ENCODE data around the gene KCNH4.
"Not testable (repeated sequence)": the region's sequence is repeated elsewhere in the genome, so short reads cannot be mapped to it uniquely, and the experiment has no call there.

Gene KCNH4

DNA sequence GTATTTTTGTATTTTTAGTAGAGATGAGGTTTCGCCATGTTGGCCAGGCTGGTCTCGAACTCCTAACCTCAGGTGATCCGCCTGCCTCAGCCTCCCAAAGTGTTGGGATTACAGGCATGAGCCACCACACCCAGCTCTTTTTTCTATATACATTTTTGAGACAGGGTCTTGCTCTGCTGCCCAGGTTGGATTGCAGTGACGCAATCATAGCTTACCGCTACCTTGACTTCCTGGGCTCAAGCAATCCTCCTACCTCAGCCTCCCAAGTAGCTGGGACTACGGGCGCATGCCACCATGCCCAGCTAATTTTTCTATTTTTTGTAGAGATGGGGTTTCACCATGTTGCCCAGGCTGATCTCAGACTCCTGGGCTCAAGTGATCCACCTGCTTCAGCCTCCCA lies 40.3 kb downstream of the KCNH4 start:
- not testable (repeated sequence) for ATAC-seq, H3K4me3 Mint-ChIP-seq, H3K27me3 Mint-ChIP-seq, H3K27ac Mint-ChIP-seq, H3K9me3 Mint-ChIP-seq
- H3K36me3 Mint-ChIP-seq: peaks cover 33% of the 10 kb centered on the region
- H3K4me1 Mint-ChIP-seq: peaks cover 57% of the 10 kb centered on the region

DNA sequence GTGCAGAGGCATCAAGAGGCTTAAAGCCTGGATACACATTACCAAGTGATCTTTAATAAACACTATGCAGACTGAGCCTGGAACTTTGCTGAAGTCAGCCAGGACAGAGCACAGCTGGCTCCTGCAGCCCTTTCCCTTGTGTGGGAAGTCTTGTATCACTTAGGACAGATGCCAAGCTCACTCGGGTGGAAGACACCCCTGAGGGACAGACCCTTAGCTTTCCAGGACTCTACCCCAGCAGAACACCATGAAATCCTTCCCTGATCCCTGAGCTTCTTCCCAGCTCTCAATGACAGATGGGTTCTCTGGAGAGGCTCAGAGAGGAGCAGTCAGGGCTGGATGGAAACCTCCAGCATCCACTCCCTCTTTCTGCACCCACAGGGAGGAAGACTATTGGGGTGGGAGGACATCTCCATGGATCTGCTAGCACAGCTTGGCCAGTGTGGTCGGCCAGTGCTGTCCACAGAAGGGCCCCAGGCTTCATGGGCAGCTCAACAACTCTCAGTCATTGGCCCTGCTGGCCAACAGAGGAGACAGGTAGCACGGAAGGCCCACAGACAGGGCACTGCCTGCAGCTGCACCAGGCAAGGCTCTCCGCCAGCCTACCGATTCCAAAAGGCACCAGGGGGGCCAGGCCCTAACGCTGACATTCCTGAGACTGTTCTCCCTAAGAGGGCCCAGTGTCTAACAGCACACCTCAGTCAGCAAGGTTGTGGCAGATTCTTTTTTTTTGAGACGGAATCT lies 42.0 kb downstream of the KCNH4 start:
- Mint-ChIP-seq H3K27ac (no peak overlapping the region), H3K27me3 (no peaks in the 10 kb centered on the region), H3K9me3 (no peaks in the 10 kb centered on the region), H3K4me1 (peaks cover 63% of the 10 kb centered on the region), H3K4me3 (no peak overlapping the region), H3K36me3 (peaks cover 35% of the 10 kb centered on the region)
- ATAC-seq: no peak

DNA sequence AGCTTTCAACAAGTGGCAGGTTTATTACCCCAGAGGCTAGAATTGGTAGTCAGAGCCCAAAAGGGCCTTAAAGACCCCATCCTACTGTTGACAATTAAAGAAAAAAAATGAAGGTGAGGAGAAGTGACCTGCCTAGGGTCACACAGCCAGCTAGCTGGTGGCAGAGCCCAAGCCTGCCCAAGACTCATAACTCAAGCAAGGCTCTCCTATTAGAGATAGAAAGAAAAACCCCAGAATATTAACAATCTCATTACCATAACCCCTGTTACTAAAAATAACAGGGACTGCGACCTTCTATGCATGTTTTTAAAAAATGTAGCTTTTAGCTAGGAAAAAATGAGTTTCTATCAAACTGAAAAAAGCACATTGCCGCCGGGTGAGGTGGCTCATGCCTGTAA lies 44.3 kb downstream of the KCNH4 start:
- H3K4me1 Mint-ChIP-seq: peaks cover 70% of the 10 kb centered on the region
- H3K9me3 Mint-ChIP-seq: no peaks in the 10 kb centered on the region
- peak overlapping the region; percentile 82 for H3K27ac Mint-ChIP-seq
- peaks cover 34% of the 10 kb centered on the region for H3K36me3 Mint-ChIP-seq
- ATAC-seq: no peak
- no peak overlapping the region for H3K4me3 Mint-ChIP-seq
- H3K27me3 Mint-ChIP-seq: no peaks in the 10 kb centered on the region

DNA sequence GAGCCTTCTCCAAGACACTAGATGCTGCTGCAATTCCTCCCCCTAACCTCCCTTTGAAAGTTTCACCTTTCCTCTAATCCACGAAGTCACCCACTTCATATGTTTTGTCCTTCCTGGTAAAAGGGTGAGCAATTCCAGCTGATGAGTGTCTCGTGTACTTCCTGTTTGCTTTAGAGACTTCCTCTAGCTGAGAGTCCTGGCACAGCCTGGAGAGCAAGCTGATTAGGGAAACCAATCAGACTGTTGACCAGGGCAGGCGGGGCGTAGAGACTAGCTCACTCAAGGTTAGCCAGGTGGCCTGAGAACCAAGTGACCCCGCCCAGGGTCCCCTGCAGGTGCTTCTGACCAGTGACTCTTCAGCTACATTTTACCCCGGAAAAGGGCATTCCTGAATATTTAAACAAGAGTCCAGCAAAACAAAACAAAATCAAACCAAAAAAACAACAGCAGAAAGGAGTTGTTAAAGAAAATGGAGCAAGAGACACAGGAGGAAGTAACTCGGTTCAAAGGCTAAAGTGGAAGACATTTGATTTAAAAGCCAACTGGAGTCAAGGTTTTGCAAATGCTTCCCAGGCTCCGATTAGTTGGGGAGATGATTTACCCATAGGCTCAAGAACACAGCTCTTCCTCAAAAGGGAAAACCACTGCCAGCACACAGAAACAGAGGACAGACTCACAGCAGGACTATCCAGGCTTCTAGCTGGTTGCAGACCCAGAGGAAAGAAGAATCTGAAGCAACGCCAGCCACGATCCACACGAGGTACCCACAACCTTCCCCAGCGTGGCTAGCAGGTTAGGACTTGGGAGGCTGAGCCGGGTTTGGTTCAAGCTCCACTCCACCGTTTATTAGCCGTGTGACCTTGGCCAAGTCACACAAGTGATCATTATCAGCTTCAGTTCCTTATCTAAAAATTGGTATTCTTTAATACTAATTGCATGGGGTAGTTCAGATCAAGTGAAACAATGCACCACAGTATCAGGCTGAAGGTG lies 45.0 kb downstream of the KCNH4 start:
- H3K27ac Mint-ChIP-seq: peak overlapping the region; percentile 82
- H3K36me3 Mint-ChIP-seq: peaks cover 39% of the 10 kb centered on the region
- no peak for ATAC-seq
- no peaks in the 10 kb centered on the region for H3K27me3 Mint-ChIP-seq
- peak overlapping the region; percentile 31 for H3K4me3 Mint-ChIP-seq
- H3K9me3 Mint-ChIP-seq: no peaks in the 10 kb centered on the region
- H3K4me1 Mint-ChIP-seq: peaks cover 70% of the 10 kb centered on the region

DNA sequence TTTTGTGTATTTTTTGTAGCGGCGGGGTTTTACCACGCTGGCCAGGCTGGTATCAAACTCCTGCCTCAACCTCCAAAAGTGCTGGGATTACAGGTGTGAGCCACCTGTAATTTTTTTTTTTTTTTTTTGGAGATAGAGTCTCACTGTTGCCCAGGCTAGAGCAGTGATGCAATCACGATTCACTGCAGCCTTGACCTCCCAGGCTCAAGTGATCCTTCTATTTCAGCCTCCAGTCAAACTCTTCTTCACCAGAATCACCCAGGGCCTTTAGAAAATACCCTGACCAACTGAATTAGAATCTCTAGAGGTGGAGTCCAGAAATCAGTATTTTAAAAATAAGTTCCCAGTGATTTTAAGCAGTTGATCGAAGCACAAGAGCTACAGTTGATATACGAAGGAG lies 45.8 kb downstream of the KCNH4 start:
- peaks cover 76% of the 10 kb centered on the region for H3K4me1 Mint-ChIP-seq
- ATAC-seq: no peak
- H3K27me3 Mint-ChIP-seq: no peaks in the 10 kb centered on the region
- no peaks in the 10 kb centered on the region for H3K9me3 Mint-ChIP-seq
- peaks cover 43% of the 10 kb centered on the region for H3K36me3 Mint-ChIP-seq
- no peak overlapping the region for H3K4me3 Mint-ChIP-seq
- H3K27ac Mint-ChIP-seq: peak overlapping the region; percentile 82

DNA sequence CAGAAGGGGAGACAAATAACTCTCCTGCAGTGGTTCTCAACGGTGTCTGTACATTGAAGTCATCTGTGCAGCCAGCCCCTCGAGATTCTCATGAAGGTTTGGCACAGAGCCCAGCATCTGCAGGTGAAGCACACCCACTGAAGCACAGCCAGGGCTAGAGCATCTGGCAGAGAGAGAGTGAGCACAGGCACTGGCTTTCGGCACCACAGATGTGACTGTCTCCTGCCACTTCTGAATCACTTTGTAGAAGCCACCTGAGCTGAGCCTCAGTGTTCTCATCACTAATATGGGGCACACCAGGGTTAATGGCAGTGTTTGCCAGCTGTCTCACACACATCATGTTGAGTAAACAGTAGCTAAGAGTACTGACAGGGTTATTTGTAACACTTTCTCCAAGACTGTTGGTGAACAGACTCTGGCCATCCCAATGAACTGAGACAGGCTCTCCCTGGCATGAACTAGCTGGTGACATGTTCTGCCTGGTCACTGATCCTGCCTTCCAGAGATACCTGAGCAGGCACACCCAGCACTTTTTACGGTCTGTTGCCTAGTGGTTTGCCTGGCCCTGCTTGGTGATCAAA lies 47.4 kb downstream of the KCNH4 start:
- Mint-ChIP-seq H3K27me3 (no peaks in the 10 kb centered on the region), H3K4me1 (peaks cover 70% of the 10 kb centered on the region), H3K4me3 (peak overlapping the region; percentile 25), H3K27ac (peak overlapping the region; percentile 34), H3K9me3 (no peaks in the 10 kb centered on the region), H3K36me3 (peaks cover 59% of the 10 kb centered on the region)
- peak; percentile 94 for ATAC-seq

DNA sequence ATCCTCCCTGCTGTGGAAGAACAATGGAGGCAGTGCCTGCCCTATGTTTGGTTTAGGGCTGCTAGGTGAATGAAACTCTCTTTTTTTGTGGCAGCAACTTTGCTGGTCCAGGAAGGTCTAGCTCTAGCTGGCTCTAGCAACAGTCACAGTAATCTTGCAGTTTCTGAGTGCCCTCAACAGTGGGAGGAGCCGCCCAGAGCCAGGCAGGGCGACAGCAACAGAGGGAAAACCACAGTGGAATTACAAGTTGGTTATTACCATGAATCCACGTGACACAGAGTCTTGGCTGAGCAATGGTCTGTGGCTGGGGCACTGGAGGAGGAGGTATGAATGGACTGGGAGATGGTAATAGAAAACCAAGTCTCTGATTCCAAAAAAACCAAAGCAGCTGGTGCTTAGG lies 48.0 kb downstream of the KCNH4 start:
- Mint-ChIP-seq H3K27me3 (no peaks in the 10 kb centered on the region), H3K4me1 (peaks cover 63% of the 10 kb centered on the region), H3K4me3 (peak overlapping the region; percentile 4), H3K9me3 (no peaks in the 10 kb centered on the region), H3K27ac (peak overlapping the region; percentile 34), H3K36me3 (peaks cover 62% of the 10 kb centered on the region)
- ATAC-seq: peak; percentile 72

DNA sequence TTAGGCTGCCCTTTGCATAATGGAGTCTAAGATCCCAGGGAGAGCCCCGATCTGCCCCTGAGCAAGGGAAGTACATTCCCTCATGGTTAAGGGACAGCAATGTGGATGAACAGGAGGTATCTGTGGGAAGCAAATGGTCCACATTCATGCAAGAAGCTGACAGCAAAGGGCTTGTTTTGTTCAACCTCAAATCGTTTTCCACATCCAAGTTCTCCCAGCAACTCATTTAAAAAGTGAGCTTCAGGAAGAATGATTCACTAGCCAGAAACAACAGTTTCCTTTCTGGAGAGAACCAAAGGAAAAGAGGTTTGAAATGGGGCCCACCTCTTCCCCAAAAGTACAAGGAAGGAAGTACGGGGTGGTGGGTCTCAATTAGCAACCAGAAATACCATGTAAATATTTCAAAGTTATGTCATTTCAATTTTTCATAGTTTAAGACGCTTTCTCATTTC lies 48.9 kb downstream of the KCNH4 start:
- Mint-ChIP-seq H3K36me3 (peaks cover 62% of the 10 kb centered on the region), H3K27ac (peak overlapping the region; percentile 34), H3K27me3 (no peaks in the 10 kb centered on the region), H3K4me1 (peaks cover 57% of the 10 kb centered on the region), H3K4me3 (no peak overlapping the region), H3K9me3 (no peaks in the 10 kb centered on the region)
- ATAC-seq: no peak

DNA sequence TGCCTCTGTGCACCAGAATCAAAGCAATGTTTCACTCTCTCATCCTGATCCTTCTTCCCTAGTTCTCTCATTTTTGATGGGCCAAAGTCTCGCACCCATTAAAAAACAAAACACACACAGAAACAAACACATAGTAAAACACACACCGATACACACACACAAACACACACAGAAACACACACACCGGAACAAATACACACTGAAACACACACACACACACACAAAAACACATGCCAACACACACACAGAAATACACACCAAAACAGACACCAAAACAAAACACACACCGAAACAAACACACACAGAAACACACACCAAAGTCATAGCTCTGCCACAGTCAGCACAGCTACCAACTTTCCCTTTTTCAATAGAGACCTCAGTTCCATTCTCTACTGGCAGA lies 49.7 kb downstream of the KCNH4 start:
- no peak overlapping the region for H3K4me3 Mint-ChIP-seq
- H3K36me3 Mint-ChIP-seq: peaks cover 61% of the 10 kb centered on the region
- no peaks in the 10 kb centered on the region for H3K9me3 Mint-ChIP-seq
- H3K27ac Mint-ChIP-seq: peak overlapping the region; percentile 34
- no peaks in the 10 kb centered on the region for H3K27me3 Mint-ChIP-seq
- ATAC-seq: no peak
- peaks cover 49% of the 10 kb centered on the region for H3K4me1 Mint-ChIP-seq

DNA sequence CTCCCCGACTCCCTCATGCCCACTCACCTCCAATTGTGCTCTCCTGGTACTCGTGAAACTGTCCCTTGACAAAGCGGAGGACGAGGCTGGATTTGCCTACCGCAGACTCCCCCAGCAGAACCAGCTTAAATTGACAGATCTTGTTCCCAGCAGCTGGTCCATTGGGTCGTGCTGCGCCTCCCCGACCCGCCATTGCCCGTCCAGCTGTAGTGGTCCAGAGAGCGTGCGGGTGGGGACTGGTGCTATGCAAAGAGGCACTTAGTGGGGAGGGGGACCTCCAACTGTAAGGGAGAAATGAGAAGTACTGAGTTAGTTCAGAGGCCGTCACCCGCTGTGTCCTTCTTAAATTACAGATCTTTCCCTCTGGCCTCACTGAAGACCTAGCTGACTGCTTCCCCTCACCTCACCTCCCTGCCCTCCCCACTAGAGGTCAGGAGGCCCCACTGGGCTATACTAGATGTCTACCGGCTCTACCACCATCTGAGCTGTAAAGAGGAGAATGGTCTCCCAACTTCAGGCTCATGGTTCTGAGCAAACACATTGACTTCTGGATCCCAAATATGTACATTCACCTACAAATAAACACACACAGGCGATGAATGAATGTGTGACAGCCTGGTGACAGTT lies 50.5 kb downstream of the KCNH4 start:
- ATAC-seq: no peak
- H3K4me1 Mint-ChIP-seq: peaks cover 41% of the 10 kb centered on the region
- H3K27me3 Mint-ChIP-seq: no peaks in the 10 kb centered on the region
- H3K36me3 Mint-ChIP-seq: peaks cover 63% of the 10 kb centered on the region
- H3K4me3 Mint-ChIP-seq: no peak overlapping the region
- peak overlapping the region; percentile 34 for H3K27ac Mint-ChIP-seq
- no peaks in the 10 kb centered on the region for H3K9me3 Mint-ChIP-seq

DNA sequence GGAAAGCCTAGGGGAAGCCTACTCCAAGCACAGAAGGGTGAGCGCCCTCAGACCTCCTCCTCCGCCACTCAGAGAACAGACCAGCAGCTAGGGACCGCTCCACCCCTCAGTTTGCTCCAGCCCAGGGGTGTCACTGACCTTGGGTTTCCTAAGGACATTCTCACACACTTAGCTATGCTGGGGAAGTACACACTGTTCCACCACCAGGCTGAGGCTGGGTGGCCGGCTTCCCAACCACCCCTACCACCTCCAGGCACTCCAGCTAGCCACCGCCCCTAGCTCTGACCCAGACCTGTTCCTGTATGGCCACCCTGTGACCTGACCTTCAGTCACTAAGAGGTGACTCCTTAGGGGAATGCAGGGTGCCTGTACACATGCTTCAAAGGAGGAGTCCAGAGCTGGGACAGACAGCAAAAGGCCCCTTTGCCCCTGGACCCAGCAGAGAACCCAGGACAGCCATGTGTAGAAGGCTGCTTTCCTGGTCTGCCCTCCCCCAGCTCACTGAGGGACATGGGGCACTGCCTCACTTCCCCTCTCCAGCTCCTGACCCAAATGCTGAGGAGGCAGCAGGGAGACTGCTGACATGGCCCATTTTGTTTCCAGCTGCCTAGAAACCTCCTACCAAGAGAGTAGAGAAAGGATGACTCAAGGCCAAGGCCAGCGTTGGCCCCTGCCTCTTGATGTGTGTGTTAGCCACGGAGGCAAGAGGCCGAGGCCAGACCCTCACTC lies 51.7 kb downstream of the KCNH4 start:
- H3K27ac Mint-ChIP-seq: peak overlapping the region; percentile 44
- no peak overlapping the region for H3K4me3 Mint-ChIP-seq
- no peaks in the 10 kb centered on the region for H3K27me3 Mint-ChIP-seq
- no peaks in the 10 kb centered on the region for H3K9me3 Mint-ChIP-seq
- H3K36me3 Mint-ChIP-seq: peaks cover 75% of the 10 kb centered on the region
- H3K4me1 Mint-ChIP-seq: peaks cover 40% of the 10 kb centered on the region
- ATAC-seq: no peak

DNA sequence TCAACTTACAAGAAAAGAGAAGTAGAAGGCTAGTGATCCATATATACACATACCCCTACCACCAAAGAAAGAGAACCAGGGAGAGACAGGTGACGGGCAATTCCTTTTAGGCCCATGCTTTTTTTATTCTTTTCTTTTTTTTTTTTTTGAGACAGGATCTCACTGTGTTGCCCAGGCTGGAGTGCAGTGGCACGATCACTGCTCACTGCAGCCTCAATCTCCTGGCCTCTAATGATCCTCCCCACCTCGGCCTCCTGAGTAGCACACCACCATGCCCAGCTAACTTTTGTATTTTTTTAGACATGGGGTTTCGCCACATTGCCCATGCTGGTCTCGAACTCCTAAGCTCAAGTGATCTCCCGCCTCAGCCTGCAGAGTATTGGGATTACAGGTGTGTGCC lies 53.5 kb downstream of the KCNH4 start:
- Mint-ChIP-seq H3K27ac (peak overlapping the region; percentile 44), H3K4me3 (no peak overlapping the region), H3K9me3 (no peaks in the 10 kb centered on the region), H3K27me3 (no peaks in the 10 kb centered on the region), H3K36me3 (peaks cover 73% of the 10 kb centered on the region), H3K4me1 (peaks cover 23% of the 10 kb centered on the region)
- ATAC-seq: no peak

DNA sequence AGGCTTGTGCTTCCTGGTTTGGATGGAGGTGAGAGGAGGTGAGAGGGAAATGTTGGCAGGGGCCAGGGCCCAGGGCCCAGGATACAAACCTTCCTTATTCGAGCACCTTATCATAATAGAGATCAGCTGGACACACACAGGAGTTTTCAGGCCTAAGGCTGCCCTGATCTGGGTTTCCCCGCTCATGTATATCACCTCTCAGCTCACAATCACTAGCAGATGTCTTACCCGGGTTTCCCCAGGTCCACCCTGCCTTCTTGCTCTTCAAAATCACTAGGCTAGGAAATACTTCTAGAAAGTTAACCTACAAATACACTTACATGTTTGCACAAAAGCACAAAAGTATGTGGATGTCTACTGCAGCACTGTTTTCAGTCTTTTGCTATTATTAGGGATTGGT lies 54.1 kb downstream of the KCNH4 start:
- Mint-ChIP-seq H3K27ac (no peak overlapping the region), H3K4me1 (peaks cover 17% of the 10 kb centered on the region), H3K36me3 (peaks cover 77% of the 10 kb centered on the region), H3K27me3 (no peaks in the 10 kb centered on the region), H3K4me3 (no peak overlapping the region), H3K9me3 (no peaks in the 10 kb centered on the region)
- no peak for ATAC-seq

DNA sequence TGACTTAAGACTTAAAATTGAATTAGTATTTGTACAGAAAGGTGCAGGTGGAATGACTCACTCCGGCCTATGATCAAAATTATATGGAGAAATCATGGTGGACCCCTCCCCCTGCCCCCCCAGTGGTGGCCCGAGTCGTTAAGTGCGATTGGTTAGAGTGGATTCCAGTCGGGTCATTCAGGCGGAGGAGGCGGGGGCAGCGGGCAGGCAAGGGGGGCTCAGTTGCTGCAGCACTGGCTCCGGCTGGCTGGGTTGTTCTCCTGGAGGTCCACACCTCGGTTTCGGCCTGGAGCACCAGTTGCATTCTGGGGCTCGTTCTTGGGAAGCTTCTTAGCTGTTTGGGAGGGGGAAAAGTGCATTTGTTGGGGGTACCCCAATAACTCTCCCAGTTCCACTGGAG lies 55.4 kb downstream of the KCNH4 start:
- peaks cover 67% of the 10 kb centered on the region for H3K36me3 Mint-ChIP-seq
- H3K27ac Mint-ChIP-seq: peak overlapping the region; percentile 44
- H3K27me3 Mint-ChIP-seq: no peaks in the 10 kb centered on the region
- ATAC-seq: no peak
- H3K4me3 Mint-ChIP-seq: no peak overlapping the region
- peaks cover 11% of the 10 kb centered on the region for H3K4me1 Mint-ChIP-seq
- H3K9me3 Mint-ChIP-seq: no peaks in the 10 kb centered on the region
